Stimulated activated CD8-positive, alpha-beta memory T cell treated with anti-CD3 and anti-CD28 coated beads, Interleukin-4, amount 100 ng/mL, for 24 hours (primary cell): ENCODE data around the gene FBXO42.
A peak's percentile ranks its signal among the peaks of the same experiment; 100 is the strongest.

Experiments used
- DNase-seq: peaks from one replicate; pipeline ENCODE4 v3.0.0-alpha.2; 2020; ENCODE audit warnings: low read depth

FBXO42 gene

GRCh38 chr1:16351994-16352841 lies at the start of gene FBXO42:
Gene FBXO42, minus strand, starts transcription at chr1:16352480. Its CDS starts 37,062 bp downstream, at chr1:16315418.
- DNase-seq, result peak; percentile 85

DNA sequence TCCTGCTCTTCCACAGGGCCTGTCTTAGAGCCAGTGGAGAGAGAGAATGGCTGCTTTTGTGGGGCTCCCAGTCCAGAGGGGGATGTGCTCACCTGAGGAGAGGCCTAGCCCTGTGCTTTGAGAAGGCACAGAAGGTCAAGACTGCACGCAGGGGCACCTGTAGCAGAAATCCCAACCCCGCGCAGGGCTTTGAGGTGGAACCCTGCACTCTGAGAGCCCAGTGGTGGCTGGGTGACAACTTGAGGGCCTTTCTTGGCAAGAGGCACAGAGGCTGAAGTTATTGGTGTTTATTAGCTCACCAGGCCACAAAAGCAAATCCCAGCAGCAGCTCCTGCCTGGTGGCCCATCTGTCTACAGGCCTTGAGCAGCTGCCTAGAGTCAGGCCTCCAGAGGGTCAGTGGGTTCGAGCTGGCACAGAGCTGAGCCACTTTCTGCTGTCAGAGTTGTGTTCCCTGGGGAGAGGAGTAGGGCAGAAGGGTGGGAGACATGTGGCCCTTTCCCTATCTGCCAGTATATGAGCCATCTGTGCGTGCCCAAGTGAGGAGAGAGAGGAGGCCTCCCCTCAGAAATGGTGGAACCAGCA lies 46.2 kb upstream of the FBXO42 start:
- DNase-seq, result no peak

GRCh38 chr1:16397120-16397519 lies 44.8 kb upstream of the FBXO42 start:
- no peak for DNase-seq

DNA sequence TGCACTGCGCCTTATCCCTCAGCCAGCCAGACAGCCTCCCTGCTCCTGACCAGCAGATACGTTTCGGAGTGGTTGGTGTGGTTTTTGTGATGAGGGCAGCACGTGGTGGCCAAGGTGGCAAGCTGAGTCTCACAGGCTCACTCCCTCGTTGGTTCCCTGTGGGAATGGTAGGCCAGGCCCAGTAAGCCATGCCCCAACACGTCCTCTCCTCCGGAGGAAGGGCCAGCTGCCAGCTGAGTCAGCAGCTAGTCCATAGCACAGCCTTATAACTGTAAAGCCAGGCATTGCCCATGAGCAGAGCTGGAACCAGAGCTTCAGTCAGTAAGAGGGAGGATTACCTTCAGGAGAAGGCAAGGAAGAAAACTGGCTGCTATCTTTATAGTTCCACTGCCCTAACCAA lies 44.3 kb upstream of the FBXO42 start:
- DNase-seq, result no peak

DNA sequence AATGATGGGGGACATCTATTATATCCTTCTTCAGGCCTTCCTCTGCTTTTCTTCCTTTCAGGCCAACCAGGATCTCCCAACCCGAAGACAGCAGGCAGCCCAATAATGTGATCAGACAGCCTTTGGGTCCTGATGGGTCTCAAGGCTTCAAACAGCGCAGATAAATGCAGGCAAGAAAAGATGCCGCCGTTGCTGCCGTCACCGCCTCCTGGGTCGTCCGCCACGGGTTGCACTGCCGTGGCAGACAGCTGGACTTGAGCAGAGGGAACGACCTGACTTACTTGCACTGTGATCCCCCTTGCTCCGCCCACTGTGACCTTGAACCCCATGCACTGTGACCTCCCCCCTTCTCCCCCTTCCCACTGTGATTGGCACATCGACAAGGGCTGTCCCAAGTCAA lies 42.7 kb upstream of the FBXO42 start:
- DNase-seq, result no peak

DNA sequence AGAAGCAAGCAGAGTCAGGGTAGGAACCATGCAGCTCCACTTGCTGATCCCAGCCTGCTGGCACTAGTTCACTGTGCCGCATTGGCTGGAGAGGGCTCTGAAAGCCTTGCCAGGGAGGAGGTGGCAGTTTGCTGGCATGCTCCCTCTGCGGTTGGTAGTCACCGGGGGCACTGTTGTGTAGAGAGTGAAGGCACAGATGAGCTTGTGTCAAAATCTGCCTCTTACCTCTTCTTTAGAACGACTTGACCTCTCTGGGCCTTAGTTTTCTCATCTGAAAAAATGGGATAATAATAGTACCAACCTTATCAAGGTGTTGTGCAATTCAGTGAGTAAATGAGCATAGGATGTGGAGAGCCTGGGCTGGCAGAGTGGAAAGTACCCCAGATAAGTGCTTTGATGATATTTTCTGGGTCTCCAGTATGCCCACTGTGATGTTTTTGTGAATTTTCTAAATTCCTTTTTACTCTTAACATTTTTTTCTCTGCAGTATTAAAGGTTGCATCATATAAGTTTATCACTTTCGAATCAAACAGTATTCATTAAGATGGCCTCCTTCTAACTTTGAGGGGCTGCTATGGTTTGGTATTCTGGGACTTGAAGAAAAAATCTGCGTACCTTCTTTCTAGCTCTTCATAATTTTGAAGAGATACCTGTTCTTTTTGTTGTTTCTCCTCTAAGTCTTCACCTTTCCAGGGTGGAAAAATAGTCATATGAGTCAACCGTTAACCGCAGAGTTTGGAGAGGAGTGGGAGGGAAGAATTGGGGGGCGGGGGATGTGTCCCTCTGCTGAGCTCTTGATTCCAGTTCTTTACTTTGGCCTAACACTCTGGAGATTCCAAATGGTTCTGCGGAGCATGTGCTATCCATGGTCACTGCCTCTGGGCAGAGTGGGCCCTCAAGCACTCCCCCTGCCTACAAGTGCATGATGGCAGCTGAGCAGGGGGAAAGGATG lies 41.6 kb upstream of the FBXO42 start:
- DNase-seq, result no peak

DNA sequence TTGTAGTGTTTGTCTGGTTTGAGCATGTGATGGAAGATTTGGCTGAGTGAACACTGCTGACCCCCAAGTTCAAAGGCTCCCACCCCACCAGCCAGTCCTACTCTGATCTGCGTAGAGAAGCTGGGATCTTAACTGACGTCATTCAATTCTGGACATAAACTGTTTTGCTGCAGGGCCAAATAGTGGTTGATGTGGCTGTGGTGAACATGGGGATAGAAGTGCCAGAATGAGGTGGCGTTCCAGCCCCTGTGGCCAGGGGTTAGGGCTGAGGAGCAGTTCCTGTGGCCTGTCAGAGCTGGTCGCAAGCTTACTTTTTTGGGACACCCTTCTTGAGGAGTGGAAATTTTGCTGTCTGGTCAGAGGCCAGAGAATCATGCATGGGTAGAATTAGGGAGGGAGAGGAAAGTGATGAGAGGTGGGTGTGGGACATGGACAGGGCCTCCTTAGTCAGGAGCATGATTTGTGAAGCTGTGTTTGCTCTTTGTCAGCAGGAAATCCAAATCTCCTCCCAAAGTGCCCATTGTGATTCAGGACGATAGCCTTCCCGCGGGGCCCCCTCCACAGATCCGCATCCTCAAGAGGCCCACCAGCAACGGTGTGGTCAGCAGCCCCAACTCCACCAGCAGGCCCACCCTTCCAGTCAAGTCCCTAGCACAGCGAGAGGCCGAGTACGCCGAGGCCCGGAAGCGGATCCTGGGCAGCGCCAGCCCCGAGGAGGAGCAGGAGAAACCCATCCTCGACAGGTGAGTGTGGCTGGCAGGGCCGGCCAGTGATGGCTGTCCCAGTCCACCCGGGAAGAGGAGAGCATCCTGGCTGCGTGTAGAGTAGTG lies 40.7 kb upstream of the FBXO42 start:
- DNase-seq, result no peak

GRCh38 chr1:16391411-16391810 lies 39.1 kb upstream of the FBXO42 start:
- DNase-seq, result no peak

- no peak for DNase-seq
Measured at GRCh38 chr1:16387201-16388188, 35.2 kb upstream of the FBXO42 start.

DNA sequence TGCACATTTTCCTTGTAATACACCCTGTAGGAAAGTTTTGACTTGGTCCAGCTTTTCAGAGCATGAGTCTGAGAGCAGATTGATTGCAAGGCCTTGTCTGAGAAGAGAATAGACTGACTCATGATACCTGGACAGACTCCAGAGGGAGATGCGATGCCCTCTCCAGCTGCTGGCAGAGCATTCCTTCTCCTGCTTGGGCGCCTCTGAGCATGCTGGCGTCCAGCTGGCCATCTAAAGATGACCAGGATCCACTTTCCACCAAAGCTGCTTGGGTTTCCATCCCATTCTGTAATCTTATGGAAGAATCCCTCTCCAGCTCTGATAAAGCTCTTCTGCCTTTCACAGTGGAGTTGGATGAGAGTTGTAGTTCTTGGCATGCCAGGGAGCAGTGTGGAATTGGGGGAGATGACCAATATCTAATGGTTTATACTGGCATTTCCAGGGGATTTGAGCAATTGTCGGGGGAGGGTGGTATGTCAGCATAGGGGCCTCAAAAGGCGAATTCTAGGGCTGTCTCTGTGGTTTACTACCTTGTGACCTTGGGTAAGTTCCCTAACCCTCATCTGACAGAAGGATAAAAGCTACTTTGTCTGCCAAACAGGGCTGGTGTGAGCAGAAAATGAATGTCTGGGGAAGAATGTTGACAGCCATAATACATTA lies 34.3 kb upstream of the FBXO42 start:
- no peak for DNase-seq

DNA sequence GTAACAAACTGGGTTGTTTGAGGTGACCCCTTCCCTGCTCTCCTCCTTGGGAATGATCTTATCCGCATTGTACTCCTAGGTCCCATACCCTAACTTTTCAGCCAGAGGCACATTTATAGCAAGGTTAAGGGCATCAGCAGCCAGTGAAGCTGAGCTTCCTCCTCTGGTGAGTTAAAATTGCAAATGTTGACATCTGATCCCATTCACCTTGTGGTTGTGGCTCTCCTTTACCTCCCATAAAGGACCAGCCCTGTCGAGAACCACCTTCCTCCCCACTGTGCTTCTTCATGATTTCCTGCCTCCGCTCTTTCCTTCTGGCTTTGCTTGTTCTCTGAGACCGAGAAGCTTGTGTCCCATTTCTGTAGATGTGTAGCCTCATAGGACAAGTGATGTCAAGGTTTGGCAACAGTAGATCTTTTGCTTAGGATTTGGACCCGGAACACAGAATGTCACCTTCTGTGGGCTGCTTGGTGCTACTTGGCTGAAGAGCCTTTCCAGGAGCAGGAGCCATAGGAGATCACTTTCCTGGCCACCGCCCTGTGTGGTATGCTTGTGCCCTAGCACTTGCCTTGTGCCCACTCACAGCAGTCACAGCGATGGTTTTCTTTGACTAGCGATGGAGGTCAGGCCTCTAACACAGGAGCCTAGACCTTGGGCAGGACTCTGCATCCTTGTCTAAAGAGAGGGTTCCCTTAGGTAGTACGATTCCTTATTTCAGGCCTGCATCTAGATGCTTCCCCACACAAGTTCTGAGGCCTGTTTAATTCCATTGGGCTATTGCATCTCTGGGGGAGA lies 33.6 kb upstream of the FBXO42 start:
- DNase-seq, result no peak

- no peak for DNase-seq
Measured at GRCh38 chr1:16383888-16384287, 31.6 kb upstream of the FBXO42 start.

- DNase-seq, result no peak
Measured at GRCh38 chr1:16380868-16381267, 28.6 kb upstream of the FBXO42 start.

DNA sequence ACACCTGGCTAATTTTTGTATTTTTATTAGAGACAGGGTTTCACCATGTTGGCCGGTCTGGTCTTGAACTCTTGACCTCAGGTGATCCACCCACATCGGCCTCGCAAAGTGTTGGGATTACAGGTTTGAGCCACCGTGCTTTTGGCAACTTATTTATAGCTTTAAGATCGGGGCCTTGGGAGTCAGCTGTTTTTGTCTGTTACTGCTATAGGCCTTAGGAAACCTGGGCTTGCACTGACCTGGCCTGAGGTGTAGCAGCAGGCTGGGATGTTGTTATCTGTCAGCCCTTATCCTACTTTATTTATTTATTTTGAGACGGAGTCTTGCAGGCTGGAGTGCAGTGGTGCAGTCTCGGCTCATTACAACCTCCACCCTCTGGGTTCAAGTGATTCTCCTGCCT lies 26.2 kb upstream of the FBXO42 start:
- DNase-seq, result no peak

GRCh38 chr1:16376971-16377370 lies 24.7 kb upstream of the FBXO42 start:
- no peak for DNase-seq

DNA sequence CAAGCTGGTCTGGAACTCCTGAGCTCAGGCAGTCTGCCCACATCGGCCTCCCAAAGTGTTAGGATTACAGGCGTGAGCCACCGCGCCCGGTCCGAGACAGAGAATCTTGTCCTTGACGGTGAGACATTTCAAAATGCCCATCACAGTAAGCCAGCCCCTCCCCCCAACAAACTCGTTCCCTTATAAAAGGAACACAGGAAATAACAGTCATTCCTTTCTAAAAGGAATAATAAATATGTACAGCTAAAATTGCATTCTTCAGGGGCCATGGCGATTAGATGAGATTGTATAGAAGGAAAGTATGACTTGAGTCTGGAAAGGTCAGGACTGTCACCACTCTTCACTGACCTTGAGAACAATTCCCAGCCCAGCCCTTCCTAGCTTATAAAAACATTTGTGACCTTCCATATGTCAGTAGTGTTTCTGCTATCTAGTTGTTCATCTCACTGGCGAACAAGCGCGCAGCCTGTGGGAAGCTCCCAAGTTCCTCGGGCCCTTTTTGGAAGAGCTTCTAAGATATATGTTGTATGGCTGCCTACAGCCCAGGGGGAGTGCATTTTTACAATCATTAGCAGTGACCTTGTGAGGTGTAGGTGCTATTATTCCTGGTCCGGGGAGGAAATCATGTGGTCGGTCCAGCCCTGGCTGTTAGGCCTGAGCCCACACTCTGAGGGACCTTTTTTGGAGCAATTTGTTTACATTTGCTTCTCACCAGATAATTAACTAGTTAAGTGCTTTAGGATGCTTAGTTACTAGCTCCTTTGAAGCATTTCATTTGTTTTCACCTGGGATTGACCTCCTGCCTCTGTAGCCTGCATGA lies 23.5 kb upstream of the FBXO42 start:
- DNase-seq, result no peak

GRCh38 chr1:16374266-16374665 lies 22.0 kb upstream of the FBXO42 start:
- DNase-seq, result no peak
